Bronchial epithelial cell (primary cell): ENCODE measurements around the gene PAEP. TPM values are rescaled to one million over a fixed set of nuclear protein-coding genes. Genes with fewer than 3 reads are reported as not detected.
"Not testable (repeated sequence)": the region's sequence is repeated elsewhere in the genome, so short reads cannot be mapped to it uniquely, and the experiment has no call there.

Experiments used
- DNase-seq: peaks from one replicate; pipeline ENCODE4 v3.0.0-alpha.2; 2010; ENCODE audit warnings: low read depth
- FAIRE-seq: peaks from 2 replicates; lab custom pipeline; 2011; peaks lifted over from hg19 to GRCh38; lab: Jason Lieb, UNC
- H3K27me3 ChIP-seq: 2 replicates; pipeline ENCODE4 v1.5.1; 2011; ENCODE audit warnings: low read length; ENCODE audit not compliant: control insufficient read depth, insufficient read depth
- H3K36me3 ChIP-seq: 2 replicates; pipeline ENCODE4 v1.5.1; 2011; ENCODE audit warnings: low read length; ENCODE audit not compliant: control insufficient read depth, insufficient read depth
- H3K4me3 ChIP-seq: 2 replicates; pipeline ENCODE4 v1.5.1; 2011; ENCODE audit warnings: mild to moderate bottlenecking, low read depth, low read length, control low read depth
- CTCF ChIP-seq: IDR thresholded peaks from 2 replicates; pipeline ENCODE4 v1.5.1; 2011; ENCODE audit warnings: mild to moderate bottlenecking, moderate library complexity, low read length, control low read depth, inconsistent platforms; ENCODE audit not compliant: insufficient read depth, severe bottlenecking
- total RNA-seq: library from RNA; depleted of rRNA; stranded (reverse); fragments of >200 nt; gene quantifications from 2 replicates; pipeline ENCODE4 v1.2.1, GENCODE V29; 2014

The PAEP gene
- total RNA-seq, 1 donor from 2014 or later, result not detected

DNA sequence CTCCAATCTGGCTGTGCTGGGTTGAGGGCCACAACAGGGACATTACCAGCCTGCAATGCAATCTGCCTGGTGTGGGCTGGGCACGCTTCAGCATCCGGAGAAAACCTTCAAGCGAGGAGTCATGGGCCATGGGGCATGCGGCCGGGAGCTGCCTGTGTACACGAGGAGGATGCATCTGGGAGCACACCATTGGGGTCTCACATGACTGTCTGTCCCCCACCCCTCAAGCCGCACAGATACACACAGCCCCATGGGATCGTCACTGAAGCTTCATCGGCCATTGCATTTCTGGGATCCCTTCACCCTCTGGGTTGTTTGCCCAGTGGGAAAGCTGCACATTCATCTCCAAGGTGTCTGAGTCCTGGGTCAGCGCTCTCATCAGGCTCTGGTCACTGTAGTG is 30.5 kb upstream of the PAEP start:
- DNase-seq, result no peak
- H3K36me3 ChIP-seq, result no peaks in the 10 kb centered on the region
- H3K27me3 ChIP-seq, result no peaks in the 10 kb centered on the region
- no peak for TF ChIP-seq CTCF
- no peak overlapping the region for H3K4me3 ChIP-seq
- FAIRE-seq, result no peak

- no peaks in the 10 kb centered on the region for H3K36me3 ChIP-seq
- FAIRE-seq (no peak), DNase-seq (no peak)
- no peak overlapping the region for H3K4me3 ChIP-seq
- no peaks in the 10 kb centered on the region for H3K27me3 ChIP-seq
- no peak for TF ChIP-seq CTCF
Measured at GRCh38 chr9:135533113-135533512, 28.4 kb upstream of the PAEP start.

- TF ChIP-seq CTCF, result no peak
- no peak for FAIRE-seq
Measured at GRCh38 chr9:135533674-135534073, 27.9 kb upstream of the PAEP start.

DNA sequence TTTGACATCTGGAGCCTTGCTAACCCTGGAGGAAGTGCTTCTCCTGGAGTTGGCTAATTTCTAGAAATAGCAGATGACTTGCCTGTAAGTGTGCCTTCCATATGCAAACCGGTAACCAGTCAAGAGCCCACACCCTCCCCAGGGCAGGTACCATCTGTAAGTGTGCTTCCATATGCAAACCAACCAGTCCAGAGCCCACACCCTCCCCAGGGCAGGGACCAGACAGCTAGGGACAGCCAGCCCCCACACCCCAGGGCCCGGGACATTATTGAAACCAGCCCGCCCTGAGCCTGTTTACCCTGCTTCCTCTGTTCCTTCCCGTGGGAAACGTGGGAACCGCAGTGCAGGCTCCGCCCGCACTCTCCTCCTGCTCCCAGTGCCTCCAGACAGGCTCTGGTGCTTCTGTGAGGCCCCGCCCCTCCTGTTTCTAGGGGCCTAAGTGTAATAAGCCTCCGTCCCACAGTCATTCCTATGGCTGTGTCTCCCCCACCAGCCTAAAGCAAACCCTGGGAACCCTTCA is 27.3 kb upstream of the PAEP start:
- not testable (repeated sequence) for DNase-seq, H3K4me3 ChIP-seq, H3K27me3 ChIP-seq, H3K36me3 ChIP-seq, FAIRE-seq

More at GRCh38 chr9:135533674-135534073, 27.9 kb upstream of the PAEP start:
- H3K4me3 ChIP-seq, result no peak overlapping the region
- H3K27me3 ChIP-seq, result no peaks in the 10 kb centered on the region
- no peak for DNase-seq
- no peaks in the 10 kb centered on the region for H3K36me3 ChIP-seq

DNA sequence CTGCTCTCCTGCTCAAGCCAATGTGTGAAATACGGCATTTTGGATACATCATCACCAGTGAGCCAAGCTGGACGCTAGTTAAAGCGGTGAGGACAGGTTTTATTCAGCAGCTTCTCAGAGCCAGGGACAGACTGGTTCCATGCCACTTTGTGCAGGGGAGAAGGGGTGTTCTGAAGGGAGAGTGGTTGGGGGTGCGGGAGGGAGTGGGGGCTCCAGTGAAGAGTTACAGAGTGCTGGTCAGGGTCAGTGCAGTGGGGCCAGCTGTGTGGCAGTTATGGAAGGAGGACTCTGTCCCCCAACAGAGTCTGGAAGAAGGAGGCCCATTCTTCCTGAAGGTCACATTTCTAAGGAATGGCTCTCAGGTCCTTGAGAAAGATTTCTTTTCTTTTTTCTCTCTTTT is 26.7 kb upstream of the PAEP start:
- not testable (repeated sequence) for DNase-seq, FAIRE-seq

DNA sequence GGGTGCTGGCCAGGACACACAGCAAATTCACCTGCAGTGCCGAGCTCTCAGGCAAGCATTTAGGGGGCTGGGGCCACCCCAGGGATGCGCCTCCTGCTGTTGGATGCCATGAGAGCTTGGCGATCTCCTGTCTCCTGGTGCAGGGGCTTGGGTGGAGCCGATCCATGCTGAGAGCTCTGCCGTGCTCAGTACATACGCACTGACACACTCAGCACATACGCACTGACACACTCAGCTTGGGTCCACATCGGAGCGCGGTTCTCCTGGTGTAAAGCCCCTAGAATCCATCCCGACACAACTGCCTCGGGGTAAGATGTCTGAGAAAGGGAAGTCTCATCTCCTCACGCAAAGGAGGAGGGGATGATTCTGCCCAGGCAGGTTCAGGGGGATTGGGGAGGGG is 25.9 kb upstream of the PAEP start:
- not testable (repeated sequence) for DNase-seq, H3K27me3 ChIP-seq, H3K36me3 ChIP-seq, H3K4me3 ChIP-seq
- peak; percentile 88 for FAIRE-seq

More for the DNA sequence above, 26.7 kb upstream of the PAEP start:
- H3K27me3 ChIP-seq, H3K36me3 ChIP-seq, H3K4me3 ChIP-seq: not testable (repeated sequence)

DNA sequence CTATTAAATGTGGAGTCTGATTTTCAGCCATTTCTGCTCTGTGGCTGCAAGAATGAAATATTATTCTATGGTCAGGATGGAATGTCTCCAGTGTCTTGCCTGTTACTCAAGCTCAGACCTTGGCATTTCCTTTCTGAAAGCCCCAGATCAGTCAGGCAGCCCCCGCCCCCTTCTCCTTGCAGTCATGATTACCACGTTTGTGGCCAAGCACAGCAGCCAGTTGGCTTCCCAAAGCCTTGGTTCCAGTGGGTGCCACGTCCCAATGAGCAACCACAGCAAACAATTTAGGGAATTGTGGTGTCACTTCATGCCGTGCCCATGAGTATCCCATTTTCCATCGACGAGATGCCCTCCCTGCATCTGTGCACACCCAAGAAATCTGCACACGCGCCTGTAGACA is 25.3 kb upstream of the PAEP start:
- H3K27me3 ChIP-seq, result no peaks in the 10 kb centered on the region
- FAIRE-seq, result no peak

GRCh38 chr9:135543262-135543894 is 18.2 kb upstream of the PAEP start:
- DNase-seq, H3K27me3 ChIP-seq, H3K4me3 ChIP-seq, H3K36me3 ChIP-seq, FAIRE-seq: not testable (repeated sequence)

More for the DNA sequence above, 25.3 kb upstream of the PAEP start:
- Histone ChIP-seq H3K36me3 (no peaks in the 10 kb centered on the region), H3K4me3 (no peak overlapping the region)
- no peak for DNase-seq
- TF ChIP-seq CTCF, result no peak
